GM19043 (cell line): ENCODE results near the gene MPZL3.

Experiments used
- ATAC-seq: cut with Tn5 transposase; IDR thresholded peaks from one replicate; pipeline ENCODE4 v1.9.1; 2021; ENCODE audit warnings: low read depth; ENCODE audit not compliant: unreplicated experiment

Gene MPZL3

GRCh38 chr11:118214210-118214914, 37.8 kb downstream of the MPZL3 start:
- ATAC-seq = no peak

DNA sequence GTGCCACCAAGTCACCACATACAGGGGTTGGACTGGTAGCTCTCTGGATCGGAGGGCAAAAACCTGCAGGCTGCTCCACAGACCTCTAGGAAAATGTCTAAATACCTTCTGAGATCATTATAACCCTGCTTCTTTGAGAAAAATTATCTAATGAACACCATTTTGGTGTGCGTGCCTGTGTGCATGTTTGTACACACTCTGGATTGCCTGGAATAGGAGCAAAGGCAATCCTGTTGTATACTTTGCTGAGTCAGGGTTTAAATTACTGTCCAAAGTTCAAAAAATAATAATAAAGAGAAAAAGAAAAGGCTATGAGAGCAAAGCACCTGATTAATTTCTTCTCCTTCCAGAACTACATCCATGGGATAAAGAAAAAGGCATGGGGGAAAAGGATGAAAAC, 38.4 kb downstream of the MPZL3 start:
- no peak for ATAC-seq

GRCh38 chr11:118213201-118213600, 39.0 kb downstream of the MPZL3 start:
- no peak for ATAC-seq

DNA sequence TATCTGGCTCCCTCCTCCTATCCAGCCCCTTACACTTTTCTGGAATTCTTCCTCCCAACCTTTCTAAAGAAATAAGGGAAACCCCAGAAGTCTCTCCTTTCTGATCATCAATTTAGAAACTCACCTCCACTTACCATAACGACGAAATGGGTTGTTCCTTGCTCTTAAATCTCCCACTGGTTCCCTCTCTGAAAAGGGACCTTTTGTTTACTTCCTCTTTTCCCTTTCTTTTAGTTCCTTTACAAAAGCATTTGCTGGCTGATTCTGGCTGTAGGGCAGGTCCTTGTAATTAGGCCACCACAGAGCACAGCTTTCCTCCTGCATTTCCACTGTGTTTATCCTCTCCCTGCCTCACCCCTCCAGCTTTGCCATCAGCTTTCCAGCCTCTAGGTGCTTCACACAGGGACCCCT, 39.4 kb downstream of the MPZL3 start:
- ATAC-seq = no peak

GRCh38 chr11:118212131-118212725, 39.9 kb downstream of the MPZL3 start:
- no peak for ATAC-seq

GRCh38 chr11:118211006-118211405, 41.2 kb downstream of the MPZL3 start:
- no peak for ATAC-seq

GRCh38 chr11:118210323-118210722, 41.8 kb downstream of the MPZL3 start:
- ATAC-seq = no peak

GRCh38 chr11:118209033-118209432, 43.1 kb downstream of the MPZL3 start:
- ATAC-seq = no peak

DNA sequence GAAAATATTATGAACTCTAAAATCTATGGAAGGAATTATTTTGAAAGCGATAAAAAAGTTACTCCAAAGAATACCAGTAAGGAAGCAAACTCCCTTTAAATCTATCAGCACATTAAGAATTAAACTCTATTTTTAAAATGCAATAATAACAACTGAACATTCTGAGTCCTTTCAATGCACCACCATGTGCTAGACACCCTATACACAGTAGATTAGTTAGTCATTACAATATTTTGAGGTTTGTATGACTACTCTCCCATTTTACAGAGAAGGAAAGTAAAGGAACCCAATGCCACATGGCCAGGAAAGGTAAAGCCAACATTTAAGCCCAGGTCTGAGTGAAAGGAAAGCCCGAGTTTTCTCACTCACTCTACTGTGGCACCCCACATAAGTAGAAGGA, 45.1 kb downstream of the MPZL3 start:
- no peak for ATAC-seq

DNA sequence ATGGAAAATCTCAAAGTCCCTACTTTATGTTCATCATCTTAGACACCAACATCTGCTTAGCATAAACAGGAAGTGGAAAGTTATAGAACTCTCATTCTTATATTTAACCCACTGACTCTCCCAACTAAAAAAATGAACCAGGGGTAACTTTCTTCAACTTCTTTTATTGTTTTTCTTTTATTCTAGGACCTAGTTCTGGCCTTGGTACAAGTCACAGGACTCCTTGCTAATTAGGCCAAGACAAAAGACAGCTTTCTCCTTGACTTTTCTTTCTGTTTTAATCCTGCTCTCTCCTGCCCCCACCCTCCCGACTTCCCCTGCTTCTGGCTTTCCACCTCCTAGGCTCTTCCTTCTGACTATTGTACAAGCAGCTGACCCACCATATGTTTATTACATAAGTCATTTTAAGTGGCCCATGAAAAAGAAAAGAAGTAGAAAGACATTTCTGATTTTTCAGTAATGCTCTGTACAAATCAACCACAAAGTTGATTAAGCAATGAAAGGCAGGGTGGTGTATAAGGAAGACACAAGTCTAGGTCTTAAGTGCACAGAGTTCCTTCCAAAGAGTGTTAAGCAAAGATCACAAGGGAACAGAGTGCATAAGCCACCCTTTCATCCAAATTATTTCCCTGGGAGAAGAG, 45.7 kb downstream of the MPZL3 start:
- ATAC-seq = no peak

- ATAC-seq = no peak
Observed at GRCh38 chr11:118205606-118206378, 46.4 kb downstream of the MPZL3 start.

DNA sequence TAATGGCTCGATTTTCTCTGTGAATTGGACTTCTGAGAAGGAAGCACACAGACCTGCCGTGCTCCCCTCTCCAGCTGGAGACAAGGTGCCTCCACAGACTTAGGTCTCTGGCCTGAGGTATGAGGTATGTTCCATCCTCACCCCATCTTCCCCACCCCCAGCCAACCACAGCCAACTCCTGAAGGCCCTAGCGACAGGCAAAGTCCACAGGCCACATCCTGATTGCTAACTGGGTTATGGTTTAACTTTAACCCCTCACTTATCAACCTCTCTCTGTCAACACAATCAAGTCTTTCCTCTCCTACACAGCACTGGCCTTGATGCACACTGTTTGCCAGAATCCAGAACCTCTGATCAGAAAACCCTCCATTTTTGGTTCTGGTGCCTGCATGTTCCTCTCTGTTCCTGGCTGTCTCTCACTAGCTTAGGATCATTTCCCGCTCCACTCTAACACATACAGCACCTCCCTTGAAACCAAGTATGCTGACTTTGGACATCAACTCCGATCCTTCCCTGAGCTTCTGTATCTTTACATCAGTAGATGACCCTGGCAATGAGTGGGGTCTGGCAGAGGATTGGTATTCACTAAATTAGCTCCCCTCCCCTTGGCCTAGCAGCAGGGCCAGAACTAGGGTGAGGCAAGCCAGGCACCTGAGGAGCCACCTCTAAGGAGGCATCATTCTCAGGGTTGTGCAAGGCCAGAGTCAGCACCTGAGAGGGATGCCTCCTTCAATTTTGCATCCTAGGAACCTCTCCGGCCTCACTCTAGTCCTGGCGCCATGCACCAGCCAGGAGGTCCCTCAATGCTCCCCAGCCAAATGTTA, 49.4 kb downstream of the MPZL3 start:
- peak; percentile 62 for ATAC-seq

DNA sequence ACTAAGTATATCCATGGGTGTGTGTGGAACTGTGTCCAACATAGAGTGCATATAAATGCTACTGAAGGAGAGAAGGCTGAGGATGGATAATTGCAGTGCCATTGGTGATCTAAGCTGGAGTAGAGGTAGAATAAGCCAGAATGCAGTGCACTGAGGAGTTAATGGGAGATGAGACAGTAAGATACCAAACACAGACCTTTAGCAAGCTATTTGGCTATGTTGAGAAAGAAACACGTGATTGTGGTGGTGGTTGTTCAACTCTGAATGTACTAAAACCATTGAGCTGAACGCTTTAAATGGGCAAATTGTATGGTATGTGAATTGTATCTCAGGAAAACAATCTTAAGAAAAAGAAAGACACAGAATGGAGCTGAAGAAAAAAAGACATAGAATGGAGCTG, 50.2 kb downstream of the MPZL3 start:
- no peak for ATAC-seq

- ATAC-seq = no peak
Observed at GRCh38 chr11:118200901-118201680, 51.1 kb downstream of the MPZL3 start.

GRCh38 chr11:118200497-118200896, 51.7 kb downstream of the MPZL3 start:
- no peak for ATAC-seq

GRCh38 chr11:118199135-118199534, 53.0 kb downstream of the MPZL3 start:
- no peak for ATAC-seq

- no peak for ATAC-seq
Observed at GRCh38 chr11:118198370-118198769, 53.8 kb downstream of the MPZL3 start.

DNA sequence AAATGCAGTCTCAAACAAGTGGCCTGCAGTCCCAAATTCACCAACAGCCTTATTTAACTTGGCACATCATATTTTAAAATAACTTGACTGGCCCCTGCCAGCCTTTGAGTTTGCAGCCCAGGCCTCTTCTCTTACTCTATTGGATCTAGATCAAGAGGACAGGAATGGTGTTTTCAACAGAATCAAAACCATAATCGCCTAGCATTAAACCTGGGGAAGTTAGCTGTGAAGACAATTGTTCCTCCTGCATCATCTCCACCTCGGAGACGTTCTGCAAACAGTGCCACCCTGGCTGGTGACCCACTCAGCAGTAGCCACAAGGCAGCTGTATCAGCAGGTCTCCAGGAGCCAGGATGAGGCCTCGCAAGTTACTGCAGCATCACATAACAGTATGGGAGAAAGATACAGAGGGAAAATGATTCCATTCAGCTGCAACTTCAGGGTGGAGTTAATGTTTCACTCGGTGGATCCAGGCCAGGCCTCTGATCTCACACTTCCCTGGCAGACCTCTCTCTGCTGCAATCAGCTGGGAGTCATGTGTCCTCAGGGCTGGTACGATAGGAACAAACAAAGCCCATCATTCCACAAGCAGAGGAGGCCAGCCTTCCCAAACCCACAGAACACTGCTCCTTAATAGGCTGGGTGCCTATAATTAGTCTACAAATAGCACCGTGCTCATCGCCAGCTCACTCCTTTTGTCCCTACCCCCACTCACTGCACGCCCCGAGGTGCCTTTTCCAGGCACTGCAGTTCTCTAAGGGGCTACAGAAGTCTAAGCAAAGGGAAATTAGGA, 57.1 kb downstream of the MPZL3 start:
- ATAC-seq = no peak
